ENCODE data around the gene DCANP1. TPM values are rescaled to one million over a fixed set of nuclear protein-coding genes. Genes with fewer than 3 reads are reported as not detected.

DCANP1 gene
- total RNA-seq, 8 experiments from 2014 or later: 0.08 to 0.10 (median 0.09) TPM; not detected in 4

GRCh38 chr5:135435467-135436330 is 11.4 kb downstream of the DCANP1 start:
- in situ Hi-C loops (cut with MboI; ENCODE audit: low pct_unique_long_range_greater_than_20kb in 2 of 9, low sequenced_read_pairs in 9 of 9, unreplicated experiment in 9 of 9): no loop called here
- no peak for ATAC-seq (replicated peaks in 6 of 8)
- WGBS, 10 experiments: 67 to 100% (median 80%) methylated on average over 1 to 6 of the region's 9 CpGs; no CpG with 5 or more reads in 5 of the 10 experiments
- Histone ChIP-seq H3K4me1 (replicated peaks in 1 of 2) (peaks cover 7 to 8% of the 10 kb centered on the region in 2 donors), H3K27ac (no peak overlapping the region), H3K4me3 (no peak overlapping the region)

- in situ Hi-C loops (cut with MboI; ENCODE audit: low pct_unique_long_range_greater_than_20kb in 2 of 9, low sequenced_read_pairs in 9 of 9, unreplicated experiment in 9 of 9): no loop called here
- no peak for ATAC-seq (replicated peaks in 6 of 8)
- Histone ChIP-seq H3K27ac (no peak overlapping the region), H3K4me3 (no peak overlapping the region), H3K4me1 (replicated peaks in 1 of 2) (peaks cover 7 to 8% of the 10 kb centered on the region in 2 donors)
- 32 to 89% (median 74%) methylated on average over 2 to 14 of the region's 24 CpGs; no CpG with 5 or more reads in 3 of the 10 experiments for WGBS, 10 experiments
Observed at GRCh38 chr5:135434591-135435466, 12.3 kb downstream of the DCANP1 start.

- 33 to 89% (median 70%) methylated on average over 1 to 11 of the region's 12 CpGs; no CpG with 5 or more reads in 3 of the 10 experiments for WGBS, 10 experiments
- Histone ChIP-seq H3K4me3 (no peak overlapping the region), H3K4me1 (replicated peaks in 1 of 2) (peaks cover 7 to 8% of the 10 kb centered on the region in 2 donors), H3K27ac (no peak overlapping the region)
- in situ Hi-C loops (cut with MboI; ENCODE audit: low pct_unique_long_range_greater_than_20kb in 2 of 9, low sequenced_read_pairs in 9 of 9, unreplicated experiment in 9 of 9): no loop called here
- no peak for ATAC-seq (replicated peaks in 6 of 8)
Observed at GRCh38 chr5:135433681-135434426, 13.3 kb downstream of the DCANP1 start.

- 20 to 100% (median 79%) methylated on average over 1 to 2 of the region's 4 CpGs; no CpG with 5 or more reads in 5 of the 10 experiments for WGBS, 10 experiments
- in situ Hi-C loops (cut with MboI; ENCODE audit: low pct_unique_long_range_greater_than_20kb in 2 of 9, low sequenced_read_pairs in 9 of 9, unreplicated experiment in 9 of 9): no loop called here
- H3K27ac ChIP-seq: no peak overlapping the region
- ATAC-seq (replicated peaks in 6 of 8): no peak
- no peak overlapping the region for H3K4me3 ChIP-seq
- peaks cover 1 to 4% of the 10 kb centered on the region in 2 donors for H3K4me1 ChIP-seq (replicated peaks in 1 of 2)
Observed at GRCh38 chr5:135432113-135432512, 15.0 kb downstream of the DCANP1 start.

GRCh38 chr5:135430135-135430437 is 17.1 kb downstream of the DCANP1 start:
- WGBS, 10 experiments: 8 to 86% (median 69%) methylated on average over 1 to 7 of the region's 7 CpGs; no CpG with 5 or more reads in 4 of the 10 experiments
- no peak overlapping the region for H3K4me3 ChIP-seq
- in situ Hi-C loops (cut with MboI; ENCODE audit: low pct_unique_long_range_greater_than_20kb in 2 of 9, low sequenced_read_pairs in 9 of 9, unreplicated experiment in 9 of 9): no loop called here

GRCh38 chr5:135429301-135430134 is 17.6 kb downstream of the DCANP1 start:
- no peak overlapping the region for H3K4me3 ChIP-seq
- in situ Hi-C loops (cut with MboI; ENCODE audit: low pct_unique_long_range_greater_than_20kb in 2 of 9, low sequenced_read_pairs in 9 of 9, unreplicated experiment in 9 of 9): no loop called here
- WGBS, 10 experiments: 0 to 85% (median 62%) methylated on average over 1 to 9 of the region's 12 CpGs; no CpG with 5 or more reads in 1 of the 10 experiments
- no peaks in the 10 kb centered on the region for H3K4me1 ChIP-seq (replicated peaks in 1 of 2)
- ATAC-seq (replicated peaks in 6 of 8): peak in 1 of 8 experiments; percentile 57
- H3K27ac ChIP-seq: no peak overlapping the region

More at GRCh38 chr5:135430135-135430437, 17.1 kb downstream of the DCANP1 start:
- ATAC-seq (replicated peaks in 6 of 8): peak in 1 of 8 experiments; percentile 40
- H3K4me1 ChIP-seq (replicated peaks in 1 of 2): no peaks in the 10 kb centered on the region
- no peak overlapping the region for H3K27ac ChIP-seq

GRCh38 chr5:135428586-135428985 is 18.6 kb downstream of the DCANP1 start:
- in situ Hi-C loops (cut with MboI; ENCODE audit: low pct_unique_long_range_greater_than_20kb in 2 of 9, low sequenced_read_pairs in 9 of 9, unreplicated experiment in 9 of 9): no loop called here
- Histone ChIP-seq H3K27ac (no peak overlapping the region), H3K4me3 (no peak overlapping the region), H3K4me1 (replicated peaks in 1 of 2) (no peaks in the 10 kb centered on the region)
- ATAC-seq (replicated peaks in 6 of 8): no peak
- WGBS, 10 experiments: 57 to 100% (median 86%) methylated on average over 1 of the region's 1 CpG; no CpG with 5 or more reads in 6 of the 10 experiments

- ATAC-seq (replicated peaks in 6 of 8): peak in 4 of 8 experiments; percentile 41 to 93 (median 90)
- in situ Hi-C loops (cut with MboI; ENCODE audit: low pct_unique_long_range_greater_than_20kb in 2 of 9, low sequenced_read_pairs in 9 of 9, unreplicated experiment in 9 of 9): no loop called here
- H3K27ac ChIP-seq: no peak overlapping the region
- H3K4me1 ChIP-seq (replicated peaks in 1 of 2): no peaks in the 10 kb centered on the region
- H3K4me3 ChIP-seq: no peak overlapping the region
- WGBS, 10 experiments: 28 to 83% (median 45%) methylated on average over 1 to 7 of the region's 7 CpGs
Observed at GRCh38 chr5:135426102-135427082, 20.8 kb downstream of the DCANP1 start.

- Histone ChIP-seq H3K27ac (no peak overlapping the region), H3K4me3 (no peak overlapping the region), H3K4me1 (replicated peaks in 1 of 2) (no peaks in the 10 kb centered on the region)
- in situ Hi-C loops (cut with MboI; ENCODE audit: low pct_unique_long_range_greater_than_20kb in 2 of 9, low sequenced_read_pairs in 9 of 9, unreplicated experiment in 9 of 9): no loop called here
- 0 to 83% (median 53%) methylated on average over 1 to 2 of the region's 2 CpGs; no CpG with 5 or more reads in 5 of the 10 experiments for WGBS, 10 experiments
- no peak for ATAC-seq (replicated peaks in 6 of 8)
Observed at GRCh38 chr5:135425641-135426040, 21.5 kb downstream of the DCANP1 start.

- Histone ChIP-seq H3K4me1 (replicated peaks in 1 of 2) (no peaks in the 10 kb centered on the region), H3K27ac (no peak overlapping the region), H3K4me3 (no peak overlapping the region)
- peak in 1 of 8 experiments; percentile 55 for ATAC-seq (replicated peaks in 6 of 8)
- 80 to 100% (median 100%) methylated on average over 1 of the region's 1 CpG; no CpG with 5 or more reads in 3 of the 10 experiments for WGBS, 10 experiments
- in situ Hi-C loops (cut with MboI; ENCODE audit: low pct_unique_long_range_greater_than_20kb in 2 of 9, low sequenced_read_pairs in 9 of 9, unreplicated experiment in 9 of 9): no loop called here
Observed at GRCh38 chr5:135423846-135424168, 23.3 kb downstream of the DCANP1 start.

GRCh38 chr5:135423146-135423845 is 23.9 kb downstream of the DCANP1 start:
- ATAC-seq (replicated peaks in 6 of 8): no peak
- in situ Hi-C loops (cut with MboI; ENCODE audit: low pct_unique_long_range_greater_than_20kb in 2 of 9, low sequenced_read_pairs in 9 of 9, unreplicated experiment in 9 of 9): no loop called here
- H3K4me1 ChIP-seq (replicated peaks in 1 of 2): no peaks in the 10 kb centered on the region
- H3K27ac ChIP-seq: no peak overlapping the region
- 40 to 100% (median 91%) methylated on average over 1 to 7 of the region's 7 CpGs for WGBS, 10 experiments
- no peak overlapping the region for H3K4me3 ChIP-seq
